ENCODE measurements around the gene RNPC3. TPM values are rescaled to one million over a fixed set of nuclear protein-coding genes. Genes with fewer than 3 reads are reported as not detected.

RNPC3 gene, protein sequence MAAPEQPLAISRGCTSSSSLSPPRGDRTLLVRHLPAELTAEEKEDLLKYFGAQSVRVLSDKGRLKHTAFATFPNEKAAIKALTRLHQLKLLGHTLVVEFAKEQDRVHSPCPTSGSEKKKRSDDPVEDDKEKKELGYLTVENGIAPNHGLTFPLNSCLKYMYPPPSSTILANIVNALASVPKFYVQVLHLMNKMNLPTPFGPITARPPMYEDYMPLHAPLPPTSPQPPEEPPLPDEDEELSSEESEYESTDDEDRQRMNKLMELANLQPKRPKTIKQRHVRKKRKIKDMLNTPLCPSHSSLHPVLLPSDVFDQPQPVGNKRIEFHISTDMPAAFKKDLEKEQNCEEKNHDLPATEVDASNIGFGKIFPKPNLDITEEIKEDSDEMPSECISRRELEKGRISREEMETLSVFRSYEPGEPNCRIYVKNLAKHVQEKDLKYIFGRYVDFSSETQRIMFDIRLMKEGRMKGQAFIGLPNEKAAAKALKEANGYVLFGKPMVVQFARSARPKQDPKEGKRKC
- polyA plus RNA-seq: 10 to 100 TPM in 2 of 3 donors, 1 to 10 TPM in 1; 7.5 to 18.2 (median 15.7) TPM

DNA sequence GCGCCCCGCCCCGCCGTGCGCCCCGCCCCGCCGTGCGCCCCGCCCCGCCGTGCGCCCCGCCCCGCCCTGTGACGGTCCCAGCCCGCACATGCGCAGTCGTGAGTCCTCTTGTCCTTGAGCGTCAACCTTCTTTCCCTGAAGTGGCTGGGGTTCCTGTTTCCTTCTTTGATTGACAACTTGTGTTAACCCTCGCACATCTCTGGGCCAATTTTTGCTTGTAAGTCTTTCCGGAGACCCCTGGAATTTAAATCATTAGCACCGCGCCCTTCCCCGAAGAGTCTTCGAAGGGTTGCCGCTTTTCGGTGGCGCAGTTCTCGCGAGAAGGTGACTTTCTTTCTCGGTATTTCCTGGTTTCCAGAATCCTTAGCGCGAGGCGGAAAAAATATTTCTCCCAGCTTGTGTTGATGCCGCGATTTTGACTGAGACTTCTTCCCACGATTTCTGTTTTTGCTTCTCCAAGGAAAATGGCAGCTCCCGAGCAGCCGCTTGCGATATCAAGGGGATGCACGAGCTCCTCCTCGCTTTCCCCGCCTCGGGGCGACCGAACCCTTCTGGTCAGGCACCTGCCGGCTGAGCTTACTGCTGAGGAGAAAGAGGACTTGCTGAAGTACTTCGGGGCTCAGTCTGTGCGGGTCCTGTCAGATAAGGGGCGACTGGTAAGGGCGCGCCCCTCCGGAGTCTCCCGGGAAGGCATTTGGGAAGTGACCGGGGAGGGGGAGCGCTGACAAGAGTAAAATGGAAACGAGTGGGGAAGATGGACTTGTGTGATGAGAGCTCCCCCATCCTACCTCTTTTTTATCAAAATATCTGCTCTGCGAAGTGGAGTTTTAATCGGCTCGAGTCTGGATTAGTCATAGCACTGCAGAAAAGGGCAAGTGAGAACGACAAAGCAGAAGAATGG lies at the start of gene RNPC3:
RNPC3 (plus strand) TSS at position 93 of the 901 bp plus-strand sequence; CDS start at position 465, 372 bp downstream.
- WGBS, 3 donors: 0 to 2% (median 1%) methylated on average over 55 to 57 of the region's 62 CpGs
- H3K27ac ChIP-seq (ENCODE audit: low read depth, low read length): peak within 1 kb of the TSS; percentile 69

DNA sequence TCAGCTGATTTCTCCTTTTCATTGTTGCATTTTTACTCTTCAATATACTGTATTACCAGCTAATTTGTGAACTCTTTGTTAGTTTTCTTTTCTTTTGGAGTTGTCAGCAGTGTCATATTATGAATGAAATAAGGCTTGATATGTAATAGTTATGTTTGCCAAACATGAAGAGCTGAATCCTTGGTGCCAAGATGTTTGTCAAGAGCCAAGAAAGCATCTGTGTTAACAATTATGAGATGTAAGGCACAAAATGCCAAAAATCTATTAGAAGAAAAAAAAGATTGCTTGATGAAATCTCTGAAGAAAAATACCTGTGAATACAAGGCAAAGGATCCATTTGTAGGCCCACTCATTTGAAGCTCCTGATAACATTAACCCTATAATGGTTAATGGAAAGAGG lies 48.4 kb upstream of the RNPC3 start:
- H3K27ac ChIP-seq (ENCODE audit: low read depth, low read length): no peak overlapping the region

DNA sequence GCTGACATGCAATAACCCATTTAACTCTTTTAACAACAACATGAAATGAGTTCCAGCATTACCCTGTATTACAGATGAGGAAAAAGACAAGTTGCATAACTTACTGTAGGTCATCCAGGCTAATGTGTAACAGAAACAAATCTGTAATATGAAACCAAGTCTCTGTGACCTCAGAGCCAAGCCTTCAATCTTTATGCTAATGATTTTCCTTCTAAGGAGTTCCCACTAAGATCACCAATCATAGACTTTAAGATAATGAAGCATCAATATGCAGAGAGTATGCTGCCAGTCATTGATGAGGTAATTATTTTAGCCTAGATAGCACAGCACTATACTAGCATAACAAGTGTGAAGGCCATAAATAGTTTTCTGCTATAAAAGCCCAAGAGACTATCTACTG lies 35.6 kb upstream of the RNPC3 start:
- no peak overlapping the region for H3K27ac ChIP-seq (ENCODE audit: low read depth, low read length)

DNA sequence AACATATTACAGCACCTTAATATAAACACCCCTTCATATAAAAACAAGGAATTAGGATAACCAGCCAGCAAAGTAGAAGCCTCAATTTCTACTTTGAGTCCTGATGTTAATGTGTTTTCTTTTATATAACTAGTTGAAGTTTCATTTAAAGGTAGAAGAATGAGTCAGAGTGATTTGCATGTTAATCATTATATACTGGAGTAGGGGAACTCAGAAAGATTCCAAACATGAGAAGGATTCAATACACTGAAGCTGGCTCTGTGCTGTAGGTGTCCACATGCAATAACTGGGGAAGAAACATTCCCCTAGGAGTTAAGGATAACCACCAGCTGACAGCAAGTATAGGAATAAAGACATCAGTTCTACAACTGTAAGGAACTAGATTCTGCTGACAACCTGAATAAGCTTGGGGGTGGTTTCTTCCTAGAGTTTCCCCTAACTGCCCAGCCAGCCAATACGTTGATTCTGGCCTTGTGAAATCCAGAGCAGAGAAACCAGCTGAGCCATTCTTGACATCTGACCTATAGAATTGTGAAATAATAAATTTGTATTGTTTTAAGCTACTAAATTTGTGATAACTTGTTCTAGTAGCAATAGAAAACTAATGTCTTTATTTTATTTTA lies 33.4 kb upstream of the RNPC3 start:
- WGBS, 3 donors: 56 to 94% (median 77%) methylated on average over 1 of the region's 1 CpG
- H3K27ac ChIP-seq (ENCODE audit: low read depth, low read length): no peak overlapping the region

DNA sequence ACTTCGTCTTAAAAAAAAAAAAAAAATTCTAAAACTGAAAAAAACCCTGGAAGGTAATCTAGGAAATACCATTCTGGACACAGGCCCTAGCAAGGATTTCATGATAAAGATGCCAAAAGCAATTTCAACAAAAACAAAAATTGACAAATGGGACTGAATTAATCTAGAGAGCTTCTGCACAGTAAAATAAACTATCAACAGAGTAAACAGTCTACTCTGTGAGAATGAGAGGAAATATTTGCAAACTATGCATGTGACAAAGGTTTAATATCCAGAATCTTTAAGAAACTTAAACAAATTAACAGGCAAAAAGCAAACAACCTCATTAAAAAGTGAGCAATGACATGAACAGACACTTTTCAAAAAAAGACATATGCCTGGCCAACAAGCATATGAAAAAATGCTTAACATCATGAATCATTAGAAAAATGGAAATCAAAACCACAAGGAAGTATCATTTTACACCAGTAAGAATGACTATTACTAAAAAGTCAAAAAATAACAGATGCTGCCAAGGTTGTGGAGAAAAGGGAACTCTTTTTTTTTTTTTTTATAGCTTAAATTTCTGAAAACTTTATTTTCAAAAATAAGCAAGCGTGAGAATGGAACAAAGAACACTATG lies 29.4 kb upstream of the RNPC3 start:
- 79 to 96% (median 87%) methylated on average over 2 of the region's 2 CpGs for WGBS, 3 donors

DNA sequence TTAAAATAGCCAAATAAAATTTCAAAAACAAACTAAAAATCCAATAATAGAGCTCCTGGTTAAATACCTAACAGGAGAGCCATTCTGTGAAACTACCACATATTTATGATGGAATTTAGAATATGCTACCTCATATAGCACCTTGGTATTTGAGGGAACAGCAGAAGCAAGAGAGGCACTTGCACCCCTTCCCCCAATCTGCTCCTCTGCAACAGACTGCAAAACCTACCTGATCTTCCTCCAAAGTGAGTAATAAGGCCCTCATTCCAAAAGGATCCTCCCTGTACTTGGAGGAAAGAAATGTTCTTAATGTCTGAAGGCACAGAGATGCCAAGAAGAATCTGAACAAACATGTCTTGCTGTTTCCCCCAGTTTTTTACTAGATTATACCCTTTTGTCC lies 28.1 kb upstream of the RNPC3 start:
- H3K27ac ChIP-seq (ENCODE audit: low read depth, low read length): no peak overlapping the region

More for the DNA sequence above, 29.4 kb upstream of the RNPC3 start:
- H3K27ac ChIP-seq (ENCODE audit: low read depth, low read length): no peak overlapping the region

DNA sequence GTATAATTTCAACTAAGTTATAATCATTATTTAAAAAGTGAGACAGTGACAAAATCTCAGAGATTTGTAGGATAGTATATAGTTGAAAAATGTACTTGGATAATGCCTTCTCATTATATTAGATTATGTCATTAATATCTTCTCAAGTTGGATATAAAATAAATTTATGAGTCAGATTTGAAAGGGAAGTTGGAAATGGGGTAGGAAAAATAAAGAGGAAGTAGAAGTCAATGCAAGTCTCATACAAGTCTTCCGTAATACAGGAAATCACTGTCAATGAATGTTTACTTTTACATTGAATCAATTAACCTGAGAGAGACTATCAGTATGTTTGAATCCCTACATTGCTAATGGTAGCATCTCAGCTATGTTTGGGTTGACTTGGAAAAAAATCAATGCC lies 16.2 kb upstream of the RNPC3 start:
- 39 to 75% (median 64%) methylated on average over 1 of the region's 1 CpG for WGBS, 3 donors
- no peak overlapping the region for H3K27ac ChIP-seq (ENCODE audit: low read depth, low read length)

DNA sequence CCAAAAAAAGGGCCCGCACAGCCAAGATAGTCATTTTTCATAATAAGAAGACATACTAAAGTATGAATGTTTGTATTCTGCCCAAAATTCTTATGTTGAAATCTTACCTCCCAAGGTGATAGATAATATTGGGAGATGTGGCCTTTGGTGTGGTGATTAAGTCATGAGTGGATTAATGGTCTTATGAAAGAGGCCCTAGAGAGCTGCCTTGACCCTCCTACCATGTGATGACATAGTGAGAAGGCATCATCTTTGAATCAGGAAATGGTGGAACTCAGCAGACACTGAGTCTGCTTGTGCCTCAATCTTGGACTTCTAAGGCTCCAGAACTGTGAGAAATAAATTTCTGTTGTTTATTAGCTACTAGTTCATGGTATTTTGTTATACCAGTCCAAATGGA lies 11.8 kb upstream of the RNPC3 start:
- no peak overlapping the region for H3K27ac ChIP-seq (ENCODE audit: low read depth, low read length)
- WGBS, 3 donors: 83 to 92% (median 85%) methylated on average over 1 of the region's 1 CpG

DNA sequence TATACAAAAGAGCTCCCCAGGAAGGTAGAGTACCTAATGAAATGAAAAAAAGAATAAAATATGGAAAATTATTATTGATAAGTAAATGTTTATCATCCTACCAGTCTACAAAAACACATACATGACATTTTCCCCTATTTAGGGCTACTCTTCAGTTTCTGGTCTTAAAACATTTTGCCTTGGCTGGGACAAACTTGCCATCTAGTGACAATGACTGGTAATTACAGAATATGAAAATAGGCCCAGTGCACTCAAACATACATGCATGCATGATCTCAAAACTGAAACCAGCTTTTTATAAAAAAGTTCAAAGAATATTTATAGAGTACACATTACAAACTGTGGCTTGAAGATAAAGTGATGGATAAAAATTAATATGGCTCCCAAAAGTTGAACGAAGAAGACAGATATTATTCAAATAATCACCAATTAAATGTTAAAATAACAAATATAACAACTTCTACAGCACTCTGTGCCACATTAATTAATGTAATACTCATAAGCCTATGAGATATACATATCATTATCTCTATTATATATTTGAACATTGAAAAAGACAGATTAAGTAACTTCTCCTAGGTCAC lies 10.5 kb upstream of the RNPC3 start:
- WGBS, 3 donors: 29 to 48% (median 36%) methylated on average over 1 of the region's 1 CpG
- no peak overlapping the region for H3K27ac ChIP-seq (ENCODE audit: low read depth, low read length)

DNA sequence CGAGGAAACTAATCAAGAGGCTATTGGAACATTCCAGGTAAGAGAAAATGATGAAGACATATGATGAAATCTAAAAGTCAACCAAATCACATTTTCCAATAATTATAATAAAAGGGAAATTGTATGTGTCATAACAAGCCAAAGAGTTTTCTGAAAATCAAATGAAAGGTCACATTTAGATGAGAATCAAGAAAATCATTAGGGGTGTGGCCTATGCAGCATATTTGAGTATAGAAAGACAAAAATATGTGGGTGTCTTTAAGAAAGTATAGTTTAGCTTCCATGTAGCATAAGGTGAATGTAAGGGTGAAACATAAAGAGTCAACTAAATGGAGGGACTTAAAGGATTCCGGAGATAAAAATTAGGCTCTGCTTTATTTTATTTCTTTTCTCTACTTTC lies 9.2 kb upstream of the RNPC3 start:
- no peak overlapping the region for H3K27ac ChIP-seq (ENCODE audit: low read depth, low read length)
- 93 to 95% (median 93%) methylated on average over 2 of the region's 2 CpGs for WGBS, 3 donors

DNA sequence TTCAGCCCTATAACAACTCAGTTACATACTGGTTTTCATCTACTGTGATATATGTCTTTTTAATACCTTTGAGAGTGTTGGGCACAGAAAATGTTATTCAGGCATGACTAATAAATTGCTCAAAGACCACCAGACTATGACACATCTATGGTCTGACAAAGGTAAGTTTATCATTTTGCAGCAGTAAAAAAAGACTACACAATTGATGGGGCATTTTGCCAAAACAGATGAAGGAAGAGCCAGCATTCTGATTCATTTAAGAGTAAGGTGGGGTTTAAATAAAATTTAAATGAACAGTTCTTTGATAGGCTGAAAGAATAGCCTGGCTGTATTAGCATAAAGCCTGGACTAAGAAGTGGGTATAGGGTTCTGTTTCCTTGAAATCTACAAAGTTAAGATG lies 8.8 kb upstream of the RNPC3 start:
- H3K27ac ChIP-seq (ENCODE audit: low read depth, low read length): no peak overlapping the region

DNA sequence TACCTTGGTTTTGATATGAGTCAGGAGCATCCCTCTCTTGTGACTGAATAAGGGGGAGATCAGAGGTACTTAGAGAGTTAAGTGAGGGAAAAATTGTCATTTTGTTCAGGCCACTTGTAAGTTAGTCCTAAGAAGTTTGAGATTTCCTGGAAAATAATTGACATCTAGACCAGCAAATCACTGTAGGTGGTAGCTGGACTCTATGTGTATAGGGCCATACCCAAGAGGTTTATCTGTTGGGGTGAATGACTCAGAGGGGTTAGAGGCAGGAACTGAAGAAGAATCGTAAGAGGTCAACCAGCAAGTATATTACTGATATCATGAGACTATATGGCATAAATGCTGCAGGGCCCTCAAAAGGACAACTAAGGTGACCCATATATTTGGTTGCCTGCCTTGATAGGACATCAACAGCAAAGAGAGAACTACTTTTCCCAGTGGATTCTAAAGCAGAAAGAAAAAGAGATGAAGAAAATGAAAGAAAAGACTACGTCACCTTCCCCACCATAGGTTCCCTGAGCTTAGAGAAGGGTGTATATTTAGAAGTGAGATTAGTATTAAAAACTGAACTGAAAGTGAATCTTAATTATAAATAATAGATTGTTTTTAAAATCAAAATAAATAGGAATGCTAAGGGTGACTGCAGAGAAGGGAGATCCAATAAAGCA lies 8.0 kb upstream of the RNPC3 start:
- WGBS, 3 donors: 78 to 85% (median 80%) methylated on average over 2 of the region's 2 CpGs

DNA sequence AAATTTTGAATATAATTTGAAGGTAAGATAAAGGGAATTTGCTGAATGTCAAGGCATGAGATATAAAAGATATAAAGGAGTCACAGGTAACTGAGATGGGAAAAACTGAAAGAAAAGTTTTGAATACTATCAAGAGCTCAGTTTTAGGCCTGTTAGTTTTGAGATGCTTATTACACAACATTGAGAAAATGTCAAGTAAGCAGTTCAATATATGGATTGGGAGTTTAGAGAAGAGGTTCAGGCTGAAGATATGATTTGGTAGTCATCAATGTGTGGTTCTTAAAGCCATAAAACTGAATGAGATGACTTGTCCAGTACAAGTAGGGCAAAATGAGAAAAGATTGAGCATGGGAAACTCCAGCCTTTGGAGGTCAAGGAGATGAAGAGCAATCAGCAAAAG lies 4.7 kb upstream of the RNPC3 start:
- H3K27ac ChIP-seq (ENCODE audit: low read depth, low read length): no peak overlapping the region

More for the DNA sequence above, 8.0 kb upstream of the RNPC3 start:
- no peak overlapping the region for H3K27ac ChIP-seq (ENCODE audit: low read depth, low read length)

DNA sequence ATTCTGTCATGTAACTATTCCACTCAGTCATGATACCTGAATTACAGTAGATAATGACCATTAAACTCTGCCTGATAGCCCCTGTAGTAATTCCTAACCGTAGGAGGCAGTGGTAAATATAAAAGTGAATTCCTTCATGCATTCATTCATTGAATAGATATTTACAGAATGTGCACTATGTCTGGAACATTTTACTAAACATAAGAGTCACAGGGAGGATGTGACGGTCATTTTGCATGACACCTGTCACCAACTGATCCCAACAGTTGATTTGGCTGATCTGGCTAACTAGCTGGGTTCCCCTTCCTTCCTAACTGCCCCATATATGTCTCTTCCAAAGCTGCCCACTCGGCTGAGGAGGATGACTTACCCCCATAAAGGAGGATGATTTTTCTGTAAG lies 2.2 kb upstream of the RNPC3 start:
- no peak overlapping the region for H3K27ac ChIP-seq (ENCODE audit: low read depth, low read length)

DNA sequence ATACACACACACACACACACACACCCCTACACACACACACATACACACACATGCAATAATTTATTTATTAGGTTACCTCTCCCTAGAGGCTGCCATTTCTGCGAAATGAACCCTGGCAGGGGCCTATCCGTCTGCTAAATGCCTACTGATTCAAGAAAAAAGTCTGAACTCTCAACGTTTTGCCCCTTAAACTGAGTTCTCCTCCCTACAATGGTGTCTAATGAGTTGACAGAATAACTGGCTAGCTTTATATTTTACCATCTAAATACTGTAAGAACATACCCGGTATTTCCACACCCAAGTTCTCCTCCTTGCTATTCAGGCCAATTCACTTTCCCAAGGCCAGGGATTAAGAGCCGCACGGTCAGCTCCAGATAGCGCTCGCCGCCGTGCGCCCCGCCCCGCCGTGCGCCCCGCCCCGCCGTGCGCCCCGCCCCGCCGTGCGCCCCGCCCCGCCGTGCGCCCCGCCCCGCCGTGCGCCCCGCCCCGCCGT lies 339 bp upstream of the RNPC3 start:
- no peak overlapping the region for H3K27ac ChIP-seq (ENCODE audit: low read depth, low read length)
- 3 to 4% (median 4%) methylated on average over 16 to 21 of the region's 34 CpGs for WGBS, 3 donors

More for the DNA sequence above, 2.2 kb upstream of the RNPC3 start:
- 92 to 96% (median 94%) methylated on average over 3 of the region's 3 CpGs for WGBS, 3 donors

DNA sequence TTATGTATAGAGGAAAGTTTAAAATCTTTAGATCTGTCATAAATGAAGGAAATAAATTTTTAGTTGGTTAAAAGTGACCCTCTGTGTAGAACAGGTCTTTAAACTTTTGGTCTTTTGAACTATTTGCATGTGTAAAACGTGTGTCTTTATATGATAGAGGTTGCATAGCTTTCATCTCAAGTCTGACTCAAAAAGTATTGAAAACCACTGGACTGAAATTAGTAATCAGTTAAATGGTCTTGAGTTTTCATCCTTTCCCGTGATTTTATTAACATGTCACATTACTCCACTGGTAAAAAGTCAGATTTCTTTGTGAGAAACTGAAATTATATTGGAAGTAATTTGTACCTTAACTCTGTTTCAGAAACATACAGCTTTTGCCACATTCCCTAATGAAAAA lies 1.8 kb downstream of the RNPC3 start:
- H3K27ac ChIP-seq (ENCODE audit: low read depth, low read length): no peak overlapping the region
- 29 to 71% (median 58%) methylated on average over 2 of the region's 2 CpGs for WGBS, 3 donors

DNA sequence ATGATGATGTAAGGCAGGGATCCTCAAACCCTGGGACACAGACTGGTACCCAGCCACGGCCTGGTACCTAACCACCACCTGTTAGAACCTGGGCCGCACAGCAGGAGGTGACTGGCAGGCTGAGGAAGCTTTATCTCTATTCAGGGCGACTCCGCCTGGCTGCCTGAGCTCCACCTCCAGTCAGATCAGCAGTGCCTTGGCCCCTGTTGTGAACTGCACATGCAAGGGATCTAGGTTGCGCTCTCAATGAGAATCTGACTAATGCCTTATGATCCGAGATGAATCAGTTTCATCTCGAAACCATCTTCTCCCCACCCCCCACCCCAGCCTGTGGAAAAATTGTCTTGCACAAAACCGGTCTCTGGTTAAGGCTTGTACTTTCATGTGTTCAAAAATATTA lies 4.2 kb downstream of the RNPC3 start:
- WGBS, 3 donors: 68 to 91% (median 90%) methylated on average over 8 of the region's 8 CpGs
- H3K27ac ChIP-seq (ENCODE audit: low read depth, low read length): no peak overlapping the region

DNA sequence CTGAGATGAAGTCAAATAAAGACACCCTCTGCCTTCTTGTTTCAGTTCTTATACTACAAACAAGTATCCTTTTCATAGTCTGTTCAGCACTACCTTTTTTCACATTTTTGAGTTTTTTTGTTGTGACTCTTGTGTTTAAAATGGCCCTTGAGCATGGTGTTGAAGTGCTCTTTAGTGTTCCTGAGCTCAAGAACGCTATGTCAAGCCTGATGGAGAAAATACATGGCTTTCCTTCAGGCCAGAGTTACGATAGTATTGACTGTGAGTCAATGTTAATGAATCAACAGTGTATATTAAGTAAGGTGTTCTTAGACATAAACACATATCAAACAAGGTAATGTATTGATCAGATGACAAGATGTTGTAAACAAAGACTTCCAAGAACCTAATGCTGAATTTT lies 12.7 kb downstream of the RNPC3 start:
- WGBS, 3 donors: 93 to 97% (median 95%) methylated on average over 2 of the region's 2 CpGs
- no peak overlapping the region for H3K27ac ChIP-seq (ENCODE audit: low read depth, low read length)
